ENCODE data around the gene IDI1. TPM values are rescaled to one million over a fixed set of nuclear protein-coding genes. Genes with fewer than 3 reads are reported as not detected.

The IDI1 gene
- 26.0 and 31.7 TPM in 2 replicates for total RNA-seq
- long read RNA-seq, transcript IDI1-201 (5 exons, 2,301 nt): major isoform, 355 of 527 reads
- long read RNA-seq, transcript IDI1-205 (4 exons, 1,066 nt): minor isoform, 134 of 527 reads
- long read RNA-seq, partial matches to known transcripts: 29 of 527 reads
- long read RNA-seq, other reads (novel, unspliced or antisense): 9 of 527 reads

DNA sequence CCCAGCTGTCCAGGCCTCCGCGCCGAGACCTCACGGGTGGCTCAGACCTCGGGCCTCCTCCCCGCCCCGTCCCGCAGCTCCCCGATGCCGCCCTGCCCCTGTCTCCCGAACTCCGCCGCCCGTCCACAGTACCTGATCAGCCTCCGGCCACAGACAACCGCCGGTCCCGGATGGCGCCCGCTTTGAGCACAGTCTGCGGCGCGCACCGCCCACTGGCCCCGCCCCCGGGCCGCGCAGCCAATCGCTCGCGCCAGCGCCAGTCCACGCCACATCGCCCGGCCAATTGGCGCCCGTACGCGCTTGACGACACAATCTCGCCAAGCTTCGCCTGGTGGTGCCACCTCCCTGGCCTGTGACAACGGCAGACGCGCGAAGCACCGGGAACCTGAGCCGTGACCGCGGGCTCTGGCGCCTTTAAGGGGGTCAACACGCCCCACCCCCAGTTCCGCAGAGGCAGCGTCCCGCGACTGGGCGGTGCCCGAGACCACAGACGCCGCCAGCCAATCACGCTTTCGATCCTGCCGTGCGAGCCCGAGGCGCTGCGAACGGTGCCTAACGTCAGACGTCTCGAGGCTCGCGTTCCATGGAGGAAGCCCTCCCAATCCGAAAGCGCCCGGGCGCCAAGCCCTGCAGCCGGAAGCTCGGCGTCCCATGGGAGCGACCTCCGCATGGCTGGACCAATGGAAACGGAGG lies at the start of gene IDI1:
Gene IDI1, minus strand, starts transcription at position 388 of the 693 bp plus-strand sequence. Its CDS starts 116 bp downstream, at position 272.
- no peak for TF ChIP-seq CTCF (IDR thresholded peaks at IDR 0.05)
- peaks cover 53% of the 10 kb centered on the region for H3K4me1 Mint-ChIP-seq (ENCODE audit: unreplicated experiment)
- peak; percentile 100 for DNase-seq (ENCODE audit: extremely low spot score, unreplicated experiment)
- H3K27me3 Mint-ChIP-seq (ENCODE audit: unreplicated experiment): no peaks in the 10 kb centered on the region
- peak within 1 kb of the TSS; percentile 99 for H3K27ac Mint-ChIP-seq (ENCODE audit: unreplicated experiment)
- peaks cover 17% of the 10 kb centered on the region for H3K36me3 Mint-ChIP-seq (ENCODE audit: unreplicated experiment)
- no peaks in the 10 kb centered on the region for H3K9me3 Mint-ChIP-seq (ENCODE audit: unreplicated experiment)
- peak within 1 kb of the TSS; percentile 87 for H3K4me3 Mint-ChIP-seq (ENCODE audit: unreplicated experiment)

DNA sequence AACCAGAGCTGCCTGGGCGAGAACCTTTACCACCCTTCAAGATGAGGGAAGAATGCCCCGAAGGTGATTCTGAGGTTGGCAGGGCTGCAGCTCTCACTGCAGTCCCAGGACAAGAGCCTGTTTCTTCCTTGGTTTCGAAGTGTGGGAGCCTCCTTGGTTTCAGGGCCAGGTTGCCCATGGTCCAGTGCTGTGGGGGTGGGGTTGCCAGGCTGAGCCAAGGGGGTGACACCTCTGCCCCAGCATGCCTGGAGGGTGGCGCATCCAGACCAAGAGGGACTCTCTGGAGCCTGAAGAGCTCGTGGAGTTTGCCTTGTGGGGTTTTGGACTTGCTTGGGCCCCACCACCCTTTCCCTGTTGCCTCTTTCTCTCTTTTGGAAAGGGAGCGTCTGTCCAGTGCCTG lies 48.5 kb upstream of the IDI1 start:
- TF ChIP-seq CTCF (IDR thresholded peaks at IDR 0.05): no peak
- no peaks in the 10 kb centered on the region for H3K27me3 Mint-ChIP-seq (ENCODE audit: unreplicated experiment)
- no peak overlapping the region for H3K27ac Mint-ChIP-seq (ENCODE audit: unreplicated experiment)
- DNase-seq (ENCODE audit: extremely low spot score, unreplicated experiment): no peak
- H3K9me3 Mint-ChIP-seq (ENCODE audit: unreplicated experiment): no peaks in the 10 kb centered on the region
- H3K4me3 Mint-ChIP-seq (ENCODE audit: unreplicated experiment): no peak overlapping the region
- H3K36me3 Mint-ChIP-seq (ENCODE audit: unreplicated experiment): peaks cover 33% of the 10 kb centered on the region
- H3K4me1 Mint-ChIP-seq (ENCODE audit: unreplicated experiment): peaks cover 3% of the 10 kb centered on the region

GRCh38 chr10:1096287-1096889 lies 47.5 kb upstream of the IDI1 start:
- H3K4me3 Mint-ChIP-seq (ENCODE audit: unreplicated experiment): no peak overlapping the region
- no peak for TF ChIP-seq CTCF (IDR thresholded peaks at IDR 0.05)
- no peak overlapping the region for H3K27ac Mint-ChIP-seq (ENCODE audit: unreplicated experiment)
- H3K27me3 Mint-ChIP-seq (ENCODE audit: unreplicated experiment): no peaks in the 10 kb centered on the region
- H3K4me1 Mint-ChIP-seq (ENCODE audit: unreplicated experiment): no peaks in the 10 kb centered on the region
- DNase-seq (ENCODE audit: extremely low spot score, unreplicated experiment): no peak
- no peaks in the 10 kb centered on the region for H3K9me3 Mint-ChIP-seq (ENCODE audit: unreplicated experiment)
- peaks cover 28% of the 10 kb centered on the region for H3K36me3 Mint-ChIP-seq (ENCODE audit: unreplicated experiment)

GRCh38 chr10:1095498-1095897 lies 46.6 kb upstream of the IDI1 start:
- TF ChIP-seq CTCF (IDR thresholded peaks at IDR 0.05): no peak
- Mint-ChIP-seq H3K36me3 (ENCODE audit: unreplicated experiment) (peaks cover 29% of the 10 kb centered on the region), H3K9me3 (ENCODE audit: unreplicated experiment) (no peaks in the 10 kb centered on the region), H3K4me1 (ENCODE audit: unreplicated experiment) (no peaks in the 10 kb centered on the region), H3K4me3 (ENCODE audit: unreplicated experiment) (no peak overlapping the region), H3K27ac (ENCODE audit: unreplicated experiment) (no peak overlapping the region), H3K27me3 (ENCODE audit: unreplicated experiment) (no peaks in the 10 kb centered on the region)
- DNase-seq (ENCODE audit: extremely low spot score, unreplicated experiment): no peak

Data from osteocyte (in vitro differentiated cells).